NCI-H2227 treated with DMSO at 0.1 percent for 48 hours (cell line): ENCODE measurements around the gene AQR.
A peak's percentile ranks its signal among the peaks of the same experiment; 100 is the strongest.
"Not testable (repeated sequence)": the region's sequence is repeated elsewhere in the genome, so short reads cannot be mapped to it uniquely, and the experiment has no call there.

ENCODE experiments used
- DNase-seq: peaks from one replicate; lab custom pipeline; 2025; lab: John Stamatoyannopoulos, UW

Gene AQR

DNA sequence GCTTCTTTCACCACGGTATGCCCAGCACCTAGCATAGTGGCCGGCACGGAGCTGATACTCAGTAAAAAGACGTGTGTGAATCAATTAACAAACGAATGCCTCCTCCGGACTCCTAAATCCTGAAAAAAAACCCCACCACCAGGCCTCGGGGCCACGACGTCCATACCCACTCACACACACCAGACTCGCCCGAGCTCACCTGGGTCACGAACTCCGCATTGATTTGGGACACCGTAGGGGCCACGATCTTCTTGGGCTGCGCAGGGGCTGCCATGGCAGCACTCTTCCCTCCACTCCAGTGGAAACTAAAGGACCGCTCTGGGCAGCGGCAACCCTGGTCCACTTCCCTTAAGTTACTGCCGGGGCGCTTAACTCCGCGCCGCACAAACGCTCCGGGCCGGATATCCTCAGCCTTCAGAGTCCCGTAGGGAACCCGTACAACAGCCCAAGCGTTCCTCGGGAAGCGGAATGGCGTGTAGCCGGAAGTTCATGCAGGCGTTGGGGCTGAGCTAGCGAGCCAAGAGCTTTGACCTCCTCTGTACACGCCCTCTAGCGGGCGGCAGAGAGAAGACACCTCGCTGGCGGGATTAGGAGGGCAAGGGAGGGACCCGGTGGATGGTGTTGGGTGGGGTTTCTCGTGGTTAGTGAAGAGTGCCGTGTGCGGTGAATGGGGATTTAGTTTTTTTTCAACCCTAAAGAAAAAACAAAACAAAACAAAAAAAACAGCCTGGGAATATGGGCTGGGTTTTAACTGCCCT lies at the start of gene AQR:
Gene AQR (minus strand): TSS at position 403 of the 758 bp plus-strand sequence. CDS start 129 bp downstream, at position 274.
- DNase-seq: peak; percentile 91

GRCh38 chr15:35014241-35014640 lies 44.7 kb upstream of the AQR start:
- DNase-seq: peak; percentile 42

DNA sequence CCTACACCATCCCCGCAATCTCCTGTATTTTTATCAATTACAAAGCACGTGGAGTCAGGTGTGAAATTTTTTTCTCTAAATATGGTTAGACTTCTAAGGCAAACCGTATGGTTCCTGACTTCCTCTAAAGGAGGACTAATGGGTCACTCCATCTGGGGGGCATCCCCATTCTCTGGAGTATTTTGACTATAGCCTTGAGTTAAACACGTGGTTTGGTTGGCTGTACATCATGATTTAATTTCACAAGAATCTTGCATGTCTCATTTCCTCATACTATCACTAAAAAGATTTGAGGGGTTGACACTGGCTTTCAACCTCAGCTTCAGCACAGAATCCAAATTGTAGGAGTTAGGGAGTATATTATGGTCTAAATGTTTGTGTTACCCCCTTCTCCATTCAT lies 43.8 kb upstream of the AQR start:
- DNase-seq: no peak

DNA sequence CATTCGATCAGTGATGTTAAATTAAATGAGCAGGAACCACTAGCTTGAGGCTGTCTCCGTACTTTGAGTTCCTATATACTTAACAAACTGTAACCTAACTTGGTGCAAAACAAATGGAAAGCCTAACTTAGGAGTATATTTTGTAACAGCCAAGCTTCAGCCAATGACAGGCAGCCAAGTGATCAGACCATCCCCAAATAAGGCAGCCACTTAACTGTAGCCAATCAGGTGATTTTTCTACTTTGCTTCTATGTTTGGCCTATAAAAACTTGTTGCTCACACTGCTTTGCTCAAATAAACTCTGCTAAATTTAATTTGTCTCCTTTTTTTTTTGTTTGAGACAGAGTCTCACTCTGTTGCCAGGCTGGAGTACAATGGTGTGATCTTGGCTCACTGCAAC lies 37.9 kb upstream of the AQR start:
- DNase-seq: no peak

- DNase-seq: no peak
Observed at GRCh38 chr15:35005933-35006332, 36.4 kb upstream of the AQR start.

- no peak for DNase-seq
Observed at GRCh38 chr15:35003928-35004327, 34.4 kb upstream of the AQR start.

GRCh38 chr15:35000511-35000910 lies 31.0 kb upstream of the AQR start:
- DNase-seq: no peak

DNA sequence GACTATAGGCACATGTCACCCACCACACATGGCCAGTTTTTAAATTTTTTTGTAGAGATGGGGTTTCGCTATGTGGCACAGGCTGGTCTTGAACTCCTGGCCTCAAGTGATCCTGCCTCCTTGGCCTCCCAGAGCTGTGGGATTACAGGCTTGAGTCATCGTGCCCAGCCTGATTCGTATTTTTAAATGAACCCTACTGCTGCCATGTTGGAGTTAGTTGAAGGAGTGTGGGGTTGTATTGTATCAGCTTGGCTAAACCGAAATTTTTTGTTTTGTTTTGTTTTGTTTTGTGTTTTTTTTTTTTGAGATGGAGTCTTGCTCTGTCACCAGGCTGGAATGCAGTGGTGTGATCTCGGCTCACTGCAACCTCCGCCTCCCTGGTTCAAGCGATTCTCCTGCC lies 30.4 kb upstream of the AQR start:
- DNase-seq: no peak

- DNase-seq: no peak
Observed at GRCh38 chr15:34994925-34995324, 25.4 kb upstream of the AQR start.

- no peak for DNase-seq
Observed at GRCh38 chr15:34993877-34994276, 24.3 kb upstream of the AQR start.

- no peak for DNase-seq
Observed at GRCh38 chr15:34993412-34993811, 23.9 kb upstream of the AQR start.

GRCh38 chr15:34988027-34988902 lies 18.7 kb upstream of the AQR start, which contains the start of gene ZNF770:
Gene ZNF770 (minus strand): TSS chr15:34988287. CDS start chr15:34983434, 4,853 bp downstream.
- peak; percentile 67 for DNase-seq

DNA sequence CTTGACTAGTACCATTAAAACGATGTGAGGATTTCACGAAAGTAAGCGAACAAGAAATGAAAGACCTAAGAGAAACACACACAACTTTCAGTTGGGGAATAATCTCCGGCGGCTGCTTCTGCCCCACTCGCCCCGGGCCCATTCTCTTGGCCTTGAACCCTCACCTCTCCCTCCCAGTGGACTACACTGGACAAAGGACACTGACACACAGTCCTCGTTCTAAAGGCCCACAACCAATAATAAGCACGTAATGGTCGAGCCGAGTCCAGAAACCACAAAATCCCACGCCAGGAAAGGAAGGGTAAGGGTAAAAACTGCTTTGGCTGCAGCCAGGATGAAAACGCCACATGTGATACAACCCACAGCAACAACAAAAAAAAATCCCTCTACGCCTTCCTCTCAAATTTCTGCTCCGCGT lies 18.1 kb upstream of the AQR start:
- no peak for DNase-seq

- DNase-seq: no peak
Observed at GRCh38 chr15:34986771-34987480, 17.4 kb upstream of the AQR start.

GRCh38 chr15:34986326-34986725 lies 16.8 kb upstream of the AQR start:
- no peak for DNase-seq

DNA sequence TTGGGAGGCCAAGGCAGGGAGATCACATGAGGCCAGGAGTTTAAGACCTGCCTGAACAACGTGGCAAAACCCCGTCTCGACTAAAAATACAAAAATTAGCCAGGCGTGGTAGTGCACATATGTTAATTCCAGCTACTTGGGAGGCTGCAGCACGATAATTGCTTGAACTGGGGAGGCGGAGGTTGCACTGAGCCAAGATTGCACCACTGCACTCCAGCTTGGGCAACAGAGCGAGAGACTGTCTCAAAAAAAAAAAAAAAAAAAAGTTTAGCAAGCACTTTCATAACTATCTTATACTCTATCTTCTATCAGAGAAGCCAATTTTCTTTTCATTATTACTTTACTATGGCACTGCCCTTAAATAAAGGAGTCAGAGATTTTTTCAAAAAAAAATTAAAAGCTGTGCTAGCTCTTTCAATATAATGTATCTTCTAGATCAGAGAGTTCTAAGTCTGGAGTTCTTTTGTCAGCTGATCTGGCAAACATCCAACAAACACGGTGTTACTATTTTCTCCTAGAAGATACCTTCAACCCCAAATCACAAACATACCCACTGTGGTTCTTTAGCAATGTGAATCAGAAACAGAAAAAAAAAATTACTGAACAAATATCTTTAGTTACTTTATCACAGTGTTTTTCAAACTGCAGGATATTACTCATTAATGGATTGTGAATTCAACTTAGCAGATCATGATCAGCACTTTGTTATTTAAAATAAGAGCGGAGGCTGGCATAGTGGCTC lies 15.5 kb upstream of the AQR start:
- no peak for DNase-seq

- DNase-seq: no peak
Observed at GRCh38 chr15:34976743-34977142, 7.2 kb upstream of the AQR start.

- no peak for DNase-seq
Observed at GRCh38 chr15:34976073-34976472, 6.5 kb upstream of the AQR start.

GRCh38 chr15:34973512-34973911 lies 4.0 kb upstream of the AQR start:
- DNase-seq: no peak

GRCh38 chr15:34970098-34970643 lies 629 bp upstream of the AQR start:
- not testable (repeated sequence) for DNase-seq

DNA sequence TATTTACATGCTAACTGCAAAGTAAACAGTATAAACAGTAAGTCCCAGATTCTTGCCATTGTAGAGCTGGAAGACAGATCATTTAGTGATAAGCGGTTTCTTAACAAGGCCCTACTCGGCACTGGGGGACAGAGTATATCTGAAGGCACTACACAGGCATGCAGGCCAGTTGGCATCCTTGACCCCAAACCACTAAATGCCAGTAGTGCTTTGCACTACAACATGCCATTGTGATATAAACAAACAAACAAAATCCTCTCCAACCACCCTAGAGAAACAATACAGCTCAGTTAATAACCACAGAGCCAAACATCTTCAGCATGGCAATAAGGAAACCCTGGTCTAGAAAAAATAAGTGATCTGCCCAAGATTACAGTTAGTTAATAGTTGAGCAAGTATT lies 5.3 kb downstream of the AQR start:
- no peak for DNase-seq
